Epithelial cell of esophagus (primary cell): ENCODE measurements around the gene KIF11.
"Not testable (repeated sequence)": the region's sequence is repeated elsewhere in the genome, so short reads cannot be mapped to it uniquely, and the experiment has no call there.

Experiments used
- DNase-seq: peaks from one replicate; pipeline ENCODE4 v3.0.0; 2010; ENCODE audit warnings: low read depth
- H3K4me3 ChIP-seq: 2 replicates; pipeline ENCODE4 v1.5.1; 2011; ENCODE audit warnings: mild to moderate bottlenecking, low read length, control low read depth
- TF ChIP-seq, protein P1 (sequence below): IDR thresholded peaks from 2 replicates; pipeline ENCODE4 v1.5.1; 2011; ENCODE audit warnings: low read depth, mild to moderate bottlenecking, low read length, control low read depth, inconsistent platforms; ENCODE audit not compliant: insufficient read depth; ENCODE audit errors: missing control alignments

Gene KIF11

DNA sequence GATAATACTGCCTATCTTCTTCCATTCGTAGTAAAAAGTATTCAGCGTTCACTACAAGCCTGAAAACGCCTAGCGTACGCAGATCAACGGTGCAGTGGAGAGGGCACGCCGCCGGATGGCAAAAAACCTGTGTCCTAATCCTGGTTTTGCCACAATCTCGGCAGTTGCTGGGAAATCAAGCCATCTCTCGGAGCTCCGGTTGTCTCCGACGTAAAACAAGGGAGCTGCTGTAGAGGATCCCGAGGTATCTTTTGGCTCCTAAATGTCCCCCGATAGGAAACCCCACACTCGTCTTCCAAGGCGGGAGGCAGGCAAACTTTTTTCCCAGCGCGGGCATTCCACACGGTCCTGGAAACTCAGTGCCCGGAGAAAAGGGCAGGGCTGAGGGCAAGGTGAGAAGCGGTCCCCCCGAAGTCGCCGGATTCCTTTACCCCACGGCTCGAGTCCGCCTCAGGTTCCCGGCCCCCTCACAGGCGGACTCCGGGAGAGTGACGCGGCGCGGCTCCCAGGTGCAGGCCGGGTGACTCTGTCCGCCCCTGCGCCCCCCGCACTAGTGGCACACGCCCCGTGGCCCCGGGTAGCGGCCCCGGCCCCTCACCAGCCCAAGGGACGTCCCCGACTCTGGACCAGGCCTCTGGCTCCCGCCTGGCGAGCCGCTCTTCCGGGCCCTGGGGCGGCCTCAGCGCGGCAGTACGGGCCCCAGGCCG lies 19.7 kb upstream of the KIF11 start:
- H3K4me3 ChIP-seq: peak overlapping the region; percentile 86
- DNase-seq: peak; percentile 51
- TF ChIP-seq, protein P1, sequence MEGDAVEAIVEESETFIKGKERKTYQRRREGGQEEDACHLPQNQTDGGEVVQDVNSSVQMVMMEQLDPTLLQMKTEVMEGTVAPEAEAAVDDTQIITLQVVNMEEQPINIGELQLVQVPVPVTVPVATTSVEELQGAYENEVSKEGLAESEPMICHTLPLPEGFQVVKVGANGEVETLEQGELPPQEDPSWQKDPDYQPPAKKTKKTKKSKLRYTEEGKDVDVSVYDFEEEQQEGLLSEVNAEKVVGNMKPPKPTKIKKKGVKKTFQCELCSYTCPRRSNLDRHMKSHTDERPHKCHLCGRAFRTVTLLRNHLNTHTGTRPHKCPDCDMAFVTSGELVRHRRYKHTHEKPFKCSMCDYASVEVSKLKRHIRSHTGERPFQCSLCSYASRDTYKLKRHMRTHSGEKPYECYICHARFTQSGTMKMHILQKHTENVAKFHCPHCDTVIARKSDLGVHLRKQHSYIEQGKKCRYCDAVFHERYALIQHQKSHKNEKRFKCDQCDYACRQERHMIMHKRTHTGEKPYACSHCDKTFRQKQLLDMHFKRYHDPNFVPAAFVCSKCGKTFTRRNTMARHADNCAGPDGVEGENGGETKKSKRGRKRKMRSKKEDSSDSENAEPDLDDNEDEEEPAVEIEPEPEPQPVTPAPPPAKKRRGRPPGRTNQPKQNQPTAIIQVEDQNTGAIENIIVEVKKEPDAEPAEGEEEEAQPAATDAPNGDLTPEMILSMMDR: no peak

DNA sequence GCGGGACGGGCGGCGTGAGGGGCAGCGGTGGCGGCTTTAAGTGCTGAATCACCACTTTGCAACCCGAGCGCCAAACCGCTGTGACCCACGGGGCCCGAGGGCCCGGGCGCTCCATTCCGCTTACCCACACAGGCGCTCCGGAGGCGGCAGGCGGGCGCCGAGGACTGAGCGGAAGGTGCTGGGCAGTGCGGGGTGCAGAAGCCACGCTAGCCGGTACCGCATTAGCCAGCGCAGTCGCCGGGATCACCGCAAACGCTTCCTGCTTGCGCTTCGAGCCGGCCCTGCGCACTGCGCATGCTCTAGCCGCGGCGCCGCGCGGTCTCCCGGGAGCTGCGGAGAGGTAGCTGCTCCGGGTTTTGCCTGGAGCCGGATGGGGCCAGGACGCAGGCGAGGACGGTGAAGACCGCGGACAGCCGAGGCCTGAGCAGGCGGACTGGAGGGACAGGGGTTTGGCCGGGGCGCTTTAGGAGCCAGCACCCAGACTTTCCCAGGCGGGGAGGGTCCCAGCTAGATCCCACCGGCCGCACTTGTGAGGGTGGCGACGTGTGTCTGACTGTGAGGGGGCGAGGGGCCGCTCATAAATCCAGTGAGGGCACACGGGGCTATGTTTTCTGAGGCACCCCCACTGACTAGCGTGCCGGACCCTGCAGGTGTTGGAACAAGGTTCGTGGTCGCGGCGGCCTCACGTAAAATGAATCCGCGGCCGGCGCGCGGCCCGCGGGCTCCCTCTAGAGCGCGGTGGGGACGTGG lies 19.0 kb upstream of the KIF11 start, which contains the start of gene IDE:
TSS of gene IDE (minus strand) at position 296 of the 750 bp plus-strand sequence. CDS start at position 222, 74 bp downstream.
- H3K4me3 ChIP-seq: peak within 1 kb of the TSS; percentile 86
- DNase-seq: peak; percentile 88
- TF ChIP-seq, protein P1: peak; percentile 84

DNA sequence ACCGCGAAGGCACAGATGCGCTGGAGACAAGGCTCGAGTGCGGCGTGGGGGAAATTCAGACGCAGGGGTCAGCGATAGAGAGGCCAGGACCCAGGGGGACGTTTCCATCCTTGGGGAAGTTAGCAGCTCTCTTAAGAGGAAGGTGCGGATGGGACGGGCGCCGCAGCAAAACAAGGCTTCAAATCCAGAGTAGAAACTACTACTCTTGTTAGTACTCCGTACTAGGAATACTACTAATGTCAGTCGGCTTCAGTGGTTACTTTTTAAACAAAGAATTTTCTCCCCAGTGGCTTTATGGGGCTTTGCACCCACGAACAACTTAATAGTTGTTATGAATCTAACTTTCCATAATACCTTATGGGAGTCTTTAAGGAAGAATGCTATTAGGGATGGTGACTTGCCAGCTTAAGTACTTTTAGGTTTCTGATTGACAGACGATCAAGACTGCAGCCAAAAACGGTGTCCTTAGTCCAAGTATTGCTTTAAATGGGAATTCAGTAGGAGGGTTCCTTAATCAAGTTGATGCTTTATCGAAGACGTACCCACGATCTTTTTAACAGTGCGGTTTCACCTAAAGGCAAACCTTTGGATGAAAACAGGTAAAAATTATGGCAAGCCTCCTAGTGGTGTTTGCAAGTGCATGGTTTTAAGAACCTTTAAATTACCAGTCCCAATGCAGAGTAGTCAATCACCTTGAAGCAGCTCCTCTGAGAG lies 18.2 kb upstream of the KIF11 start:
- TF ChIP-seq, protein P1: peak; percentile 46
- peak; percentile 39 for DNase-seq
- peak overlapping the region; percentile 86 for H3K4me3 ChIP-seq

DNA sequence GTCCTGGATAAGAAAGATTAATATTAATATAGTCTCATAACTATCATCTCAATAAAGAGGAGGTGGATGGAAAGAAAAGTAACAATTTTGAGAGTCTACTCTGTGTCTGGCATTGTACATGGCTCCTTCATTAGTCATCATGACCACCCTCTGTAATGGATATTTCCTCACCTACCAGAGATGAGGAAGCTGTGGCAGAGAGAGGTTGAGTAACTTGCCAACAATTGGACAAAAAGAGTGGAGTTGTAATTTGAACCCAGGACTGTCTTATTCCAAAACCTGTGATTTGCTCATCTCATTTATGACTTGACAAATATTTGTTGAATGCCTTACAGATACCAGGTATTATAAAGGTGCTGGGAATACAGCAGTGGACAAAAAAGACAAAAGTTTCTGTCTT lies 17.0 kb upstream of the KIF11 start:
- peak; percentile 87 for DNase-seq

DNA sequence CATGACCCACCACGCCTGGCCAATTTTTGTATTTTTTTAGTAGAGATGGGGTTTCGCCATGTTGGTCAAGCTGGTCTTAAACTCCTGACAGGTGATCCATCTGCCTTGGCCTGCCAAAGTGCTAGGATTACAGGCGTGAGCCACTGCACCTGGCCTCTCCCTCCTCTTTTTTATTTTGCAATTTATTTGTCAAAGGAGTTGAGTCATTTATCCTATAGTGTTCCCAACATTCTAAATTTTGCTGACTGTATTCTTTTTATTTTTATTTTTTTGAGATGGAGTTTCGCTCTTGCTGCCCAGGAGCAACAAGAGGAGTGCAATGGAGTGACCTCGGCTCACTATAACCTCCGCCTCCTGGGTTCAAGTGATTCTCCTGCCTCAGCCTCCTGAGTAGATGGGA lies 10.6 kb upstream of the KIF11 start:
- DNase-seq: peak; percentile 57
- H3K4me3 ChIP-seq: not testable (repeated sequence)

More for the DNA sequence above, 17.0 kb upstream of the KIF11 start:
- no peak overlapping the region for H3K4me3 ChIP-seq
- TF ChIP-seq, protein P1: no peak

DNA sequence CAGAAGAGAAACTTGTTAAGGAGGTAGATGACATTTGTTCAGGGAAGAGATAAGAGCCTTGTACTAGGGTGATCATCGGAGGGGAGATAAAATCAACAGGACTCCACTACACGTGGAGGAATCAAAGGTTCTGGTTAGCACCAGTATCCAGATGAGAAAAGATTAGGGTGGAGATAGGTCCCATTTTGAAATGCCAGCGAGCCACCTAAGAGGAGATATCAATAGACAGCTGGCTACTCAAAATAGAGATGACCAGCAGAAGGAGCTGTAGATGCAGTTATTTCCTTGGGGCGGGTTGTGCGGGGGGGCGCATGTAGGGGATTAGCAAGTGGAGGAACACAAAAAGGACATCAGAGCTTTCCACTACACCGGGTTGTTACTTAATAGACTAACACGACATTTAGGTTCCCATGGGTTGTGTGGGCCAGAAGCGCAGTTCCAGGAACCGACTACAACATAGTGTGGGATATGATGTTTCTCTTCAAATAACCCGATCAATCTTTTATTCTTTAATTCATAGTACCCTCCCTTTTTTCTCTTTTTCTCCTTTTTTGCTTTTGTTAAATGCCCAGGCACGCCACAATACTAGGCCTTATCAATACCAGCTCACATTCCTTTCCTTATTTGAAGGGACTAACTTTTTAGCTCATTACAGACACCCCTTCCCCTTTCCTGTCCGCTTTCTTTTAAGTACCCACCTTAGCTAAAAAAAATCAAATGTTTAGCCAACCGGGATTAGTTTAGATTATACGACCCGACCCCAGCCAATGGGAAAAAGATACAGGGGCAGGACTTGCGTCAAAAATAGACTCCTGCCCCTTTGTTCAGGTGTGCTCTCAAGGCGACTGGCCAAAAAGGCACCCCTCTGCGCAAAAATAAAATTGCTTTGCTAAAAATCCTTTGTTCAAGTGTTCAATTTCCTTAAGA lies 2.0 kb upstream of the KIF11 start:
- peak overlapping the region; percentile 88 for H3K4me3 ChIP-seq
- peak; percentile 49 for DNase-seq
- TF ChIP-seq, protein P1: peak; percentile 32
